ENCODE data around the gene OR2A12.

DNA sequence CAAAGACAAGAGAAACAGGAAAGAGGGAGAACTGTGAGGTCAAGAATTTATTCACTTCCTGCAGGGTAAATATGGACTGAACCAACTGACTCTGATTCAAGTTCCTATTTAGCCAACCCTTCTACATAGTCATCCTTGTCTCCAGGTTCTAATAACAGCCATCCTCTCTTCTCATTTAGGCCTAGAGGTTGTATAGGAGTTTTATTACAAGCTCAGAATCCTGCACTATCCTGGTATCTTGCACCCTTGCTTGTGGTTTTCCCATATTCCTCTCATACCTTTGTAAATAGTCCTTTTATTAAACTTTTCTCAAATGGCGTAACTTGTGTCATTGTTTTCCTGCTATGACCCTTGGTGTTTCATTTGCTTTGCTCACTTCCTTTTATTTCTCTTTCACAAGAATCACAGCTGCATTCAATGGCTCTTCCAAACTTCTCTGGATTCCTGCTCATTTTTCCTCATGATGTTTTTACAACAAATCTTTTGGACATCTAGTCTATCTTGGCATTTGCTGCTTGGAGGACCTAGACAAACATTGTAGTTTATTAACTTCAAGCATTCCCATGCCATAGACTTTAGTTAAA is 49.7 kb upstream of the OR2A12 start:
- no peak for TF ChIP-seq EZH2 (IDR thresholded peaks at IDR 0.05)
- TF ChIP-seq POLR2AphosphoS5 (IDR thresholded peaks at IDR 0.05; ENCODE audit: borderline replicate concordance, low read depth, low read length), result no peak
- no peak for TF ChIP-seq FOXP2 (optimal IDR thresholded peaks at IDR 0.05; ENCODE audit: control extremely low read depth, extremely low read length, insufficient read depth)
